HL-60 (cell line): ENCODE results near the gene DYSF.

ENCODE experiments used
- TF ChIP-seq, protein P1 (sequence below): IDR thresholded peaks from one replicate; pipeline ENCODE4 v1.5.1; 2011; ENCODE audit warnings: low read length, control low read depth, inconsistent platforms; ENCODE audit not compliant: insufficient read depth
- TF ChIP-seq, protein P2 (sequence below): IDR thresholded peaks from 2 replicates; pipeline ENCODE4 v1.6.1; 2012; ENCODE audit warnings: low read depth; ENCODE audit not compliant: insufficient replicate concordance

DNA sequence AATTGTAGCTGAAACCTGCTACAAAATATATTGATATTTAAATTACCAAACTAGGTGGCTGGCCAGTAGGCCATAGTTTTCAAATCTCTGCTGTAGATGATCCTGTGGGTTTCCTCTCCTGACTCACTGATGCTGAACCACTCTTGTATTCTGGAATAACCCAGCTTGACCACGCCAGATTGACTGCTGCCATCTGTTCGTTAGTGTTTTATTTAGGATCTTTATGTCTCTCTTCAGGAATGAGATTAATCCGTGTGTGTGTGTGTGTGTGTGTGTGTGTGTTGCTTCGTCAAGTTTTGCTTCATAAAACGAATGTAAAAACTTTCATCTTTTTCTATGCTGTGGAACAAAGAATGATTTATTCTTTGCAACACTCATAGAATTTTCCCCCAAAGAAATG is 187.1 kb downstream of the DYSF start:
- TF ChIP-seq, protein P1, sequence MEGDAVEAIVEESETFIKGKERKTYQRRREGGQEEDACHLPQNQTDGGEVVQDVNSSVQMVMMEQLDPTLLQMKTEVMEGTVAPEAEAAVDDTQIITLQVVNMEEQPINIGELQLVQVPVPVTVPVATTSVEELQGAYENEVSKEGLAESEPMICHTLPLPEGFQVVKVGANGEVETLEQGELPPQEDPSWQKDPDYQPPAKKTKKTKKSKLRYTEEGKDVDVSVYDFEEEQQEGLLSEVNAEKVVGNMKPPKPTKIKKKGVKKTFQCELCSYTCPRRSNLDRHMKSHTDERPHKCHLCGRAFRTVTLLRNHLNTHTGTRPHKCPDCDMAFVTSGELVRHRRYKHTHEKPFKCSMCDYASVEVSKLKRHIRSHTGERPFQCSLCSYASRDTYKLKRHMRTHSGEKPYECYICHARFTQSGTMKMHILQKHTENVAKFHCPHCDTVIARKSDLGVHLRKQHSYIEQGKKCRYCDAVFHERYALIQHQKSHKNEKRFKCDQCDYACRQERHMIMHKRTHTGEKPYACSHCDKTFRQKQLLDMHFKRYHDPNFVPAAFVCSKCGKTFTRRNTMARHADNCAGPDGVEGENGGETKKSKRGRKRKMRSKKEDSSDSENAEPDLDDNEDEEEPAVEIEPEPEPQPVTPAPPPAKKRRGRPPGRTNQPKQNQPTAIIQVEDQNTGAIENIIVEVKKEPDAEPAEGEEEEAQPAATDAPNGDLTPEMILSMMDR = no peak
- TF ChIP-seq, protein P2, sequence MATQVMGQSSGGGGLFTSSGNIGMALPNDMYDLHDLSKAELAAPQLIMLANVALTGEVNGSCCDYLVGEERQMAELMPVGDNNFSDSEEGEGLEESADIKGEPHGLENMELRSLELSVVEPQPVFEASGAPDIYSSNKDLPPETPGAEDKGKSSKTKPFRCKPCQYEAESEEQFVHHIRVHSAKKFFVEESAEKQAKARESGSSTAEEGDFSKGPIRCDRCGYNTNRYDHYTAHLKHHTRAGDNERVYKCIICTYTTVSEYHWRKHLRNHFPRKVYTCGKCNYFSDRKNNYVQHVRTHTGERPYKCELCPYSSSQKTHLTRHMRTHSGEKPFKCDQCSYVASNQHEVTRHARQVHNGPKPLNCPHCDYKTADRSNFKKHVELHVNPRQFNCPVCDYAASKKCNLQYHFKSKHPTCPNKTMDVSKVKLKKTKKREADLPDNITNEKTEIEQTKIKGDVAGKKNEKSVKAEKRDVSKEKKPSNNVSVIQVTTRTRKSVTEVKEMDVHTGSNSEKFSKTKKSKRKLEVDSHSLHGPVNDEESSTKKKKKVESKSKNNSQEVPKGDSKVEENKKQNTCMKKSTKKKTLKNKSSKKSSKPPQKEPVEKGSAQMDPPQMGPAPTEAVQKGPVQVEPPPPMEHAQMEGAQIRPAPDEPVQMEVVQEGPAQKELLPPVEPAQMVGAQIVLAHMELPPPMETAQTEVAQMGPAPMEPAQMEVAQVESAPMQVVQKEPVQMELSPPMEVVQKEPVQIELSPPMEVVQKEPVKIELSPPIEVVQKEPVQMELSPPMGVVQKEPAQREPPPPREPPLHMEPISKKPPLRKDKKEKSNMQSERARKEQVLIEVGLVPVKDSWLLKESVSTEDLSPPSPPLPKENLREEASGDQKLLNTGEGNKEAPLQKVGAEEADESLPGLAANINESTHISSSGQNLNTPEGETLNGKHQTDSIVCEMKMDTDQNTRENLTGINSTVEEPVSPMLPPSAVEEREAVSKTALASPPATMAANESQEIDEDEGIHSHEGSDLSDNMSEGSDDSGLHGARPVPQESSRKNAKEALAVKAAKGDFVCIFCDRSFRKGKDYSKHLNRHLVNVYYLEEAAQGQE = no peak
